SK-MEL-5 (cell line): Measurements from ENCODE around the gene FGF8. TPM values are rescaled to one million over a fixed set of nuclear protein-coding genes. Genes with fewer than 3 reads are reported as not detected.
A peak's percentile ranks its signal among the peaks of the same experiment; 100 is the strongest.
"Not testable (repeated sequence)": the region's sequence is repeated elsewhere in the genome, so short reads cannot be mapped to it uniquely, and the experiment has no call there.

Experiments
- DNase-seq: peaks from one replicate; pipeline ENCODE4 v3.0.0-alpha.2; 2016; ENCODE audit warnings: low read depth, low spot score
- in situ Hi-C: cut with HindIII; loops from 2 replicates; pipeline ENCODE4 v1.10.0; 2016; ENCODE audit warnings: low sequenced_read_pairs, high pct_unique_total_duplicates, low pct_unique_long_range_greater_than_20kb
- polyA plus RNA-seq, 2 experiments: library from polyadenylated mRNA; depleted of rRNA; stranded (reverse); fragments of >200 nt; gene quantifications; 2 replicates each; pipeline ENCODE4 v1.2.3, GENCODE V29; 2015
- total RNA-seq: library from RNA; depleted of rRNA; stranded (reverse); fragments of >200 nt; shearing (Covaris generic); gene quantifications from 2 replicates; pipeline ENCODE4 v1.2.3, GENCODE V29; 2014; rRNA removed

FGF8 gene
- total RNA-seq, result 0.69 TPM in 1 of 2 replicates, not detected in the other
- not detected in 2 replicates for polyA plus RNA-seq (2015; cell fraction: cytosol; rRNA removed)
- not detected in 2 replicates for polyA plus RNA-seq (2015; cell fraction: nucleus; rRNA removed)

GRCh38 chr10:101775273-101776160 is at the start of gene FGF8:
TSS of gene FGF8 (minus strand) at chr10:101776114. CDS start at chr10:101775900, 214 bp downstream.
- in situ Hi-C loops, result no loop called here
- no peak for DNase-seq

- no peak for DNase-seq
- in situ Hi-C loops, result no loop called here
Measured at GRCh38 chr10:101824736-101825135, 48.8 kb upstream of the FGF8 start.

GRCh38 chr10:101818872-101819633 is 43.1 kb upstream of the FGF8 start:
- DNase-seq, result no peak
- in situ Hi-C loops, result no loop called here

GRCh38 chr10:101818119-101818871 is 42.4 kb upstream of the FGF8 start, which contains the start of gene OGA:
TSS of gene OGA (minus strand) at chr10:101818444. CDS start at chr10:101818022, 422 bp downstream.
- DNase-seq, result peak; percentile 98
- in situ Hi-C loops, result no loop called here

DNA sequence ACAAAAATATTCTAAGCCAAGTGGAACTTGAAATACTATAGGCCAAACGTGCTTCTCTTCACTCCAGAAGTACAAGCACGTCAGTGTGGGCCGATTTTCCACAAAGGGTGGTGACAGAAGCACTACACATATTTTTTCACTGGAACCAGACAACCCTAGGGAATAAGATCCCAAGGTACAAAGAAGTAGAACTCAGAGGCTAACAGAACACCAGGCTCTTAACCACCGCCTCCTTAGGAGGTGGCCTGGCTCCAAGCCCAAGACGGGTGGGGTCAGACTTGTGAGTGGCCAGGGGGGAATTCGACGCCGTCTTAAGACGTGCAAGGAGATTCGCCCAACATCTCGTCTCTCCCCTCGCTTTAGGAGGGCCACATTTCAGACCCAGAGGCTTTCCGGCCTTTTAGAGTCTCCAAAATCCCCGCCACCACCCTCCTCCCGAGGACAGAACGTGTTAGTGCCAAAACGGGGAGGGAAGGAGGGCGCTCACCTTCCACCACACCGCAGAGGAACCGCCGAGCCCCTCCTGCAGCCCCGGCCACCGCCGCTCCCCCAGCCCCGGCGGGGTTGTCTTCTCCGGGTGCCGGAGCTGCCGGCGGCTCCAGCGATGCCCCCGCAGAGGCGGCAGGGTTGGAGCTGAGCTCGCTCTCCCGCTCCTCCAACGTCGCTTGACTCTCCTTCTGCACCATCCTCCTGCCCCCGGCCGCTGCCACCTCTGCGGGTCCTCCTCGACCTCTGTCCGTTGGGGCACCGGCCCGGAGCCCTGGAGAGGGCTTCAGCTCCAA is 41.6 kb upstream of the FGF8 start:
- in situ Hi-C loops, result no loop called here
- peak; percentile 80 for DNase-seq

- DNase-seq, result no peak
- in situ Hi-C loops, result no loop called here
Measured at GRCh38 chr10:101816913-101817336, 41.0 kb upstream of the FGF8 start.

DNA sequence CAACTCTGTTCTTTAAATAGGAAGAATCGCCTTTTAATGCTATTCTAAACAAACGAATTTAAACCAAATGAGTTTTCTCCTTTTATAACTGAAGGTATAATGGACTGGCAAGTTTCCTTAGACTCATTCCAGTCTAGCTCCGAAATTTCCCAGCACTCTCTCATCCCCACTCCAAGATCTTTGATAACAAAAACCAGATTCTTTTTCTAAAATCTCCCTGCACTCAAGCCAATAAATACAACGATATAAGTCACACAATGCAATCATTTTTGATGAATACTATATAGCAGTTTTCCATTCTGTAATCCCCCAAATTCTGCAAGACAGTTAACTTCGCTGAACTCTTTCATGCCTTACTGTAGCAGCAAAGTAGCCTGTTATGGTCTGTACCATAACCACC is 40.5 kb upstream of the FGF8 start:
- in situ Hi-C loops, result no loop called here
- DNase-seq, result no peak

- DNase-seq, result no peak
- in situ Hi-C loops, result no loop called here
Measured at GRCh38 chr10:101814466-101815071, 38.7 kb upstream of the FGF8 start.

GRCh38 chr10:101812606-101813005 is 36.7 kb upstream of the FGF8 start:
- in situ Hi-C loops, result no loop called here

GRCh38 chr10:101807158-101807557 is 31.2 kb upstream of the FGF8 start:
- no peak for DNase-seq
- in situ Hi-C loops, result no loop called here

More at GRCh38 chr10:101812606-101813005, 36.7 kb upstream of the FGF8 start:
- DNase-seq, result no peak

DNA sequence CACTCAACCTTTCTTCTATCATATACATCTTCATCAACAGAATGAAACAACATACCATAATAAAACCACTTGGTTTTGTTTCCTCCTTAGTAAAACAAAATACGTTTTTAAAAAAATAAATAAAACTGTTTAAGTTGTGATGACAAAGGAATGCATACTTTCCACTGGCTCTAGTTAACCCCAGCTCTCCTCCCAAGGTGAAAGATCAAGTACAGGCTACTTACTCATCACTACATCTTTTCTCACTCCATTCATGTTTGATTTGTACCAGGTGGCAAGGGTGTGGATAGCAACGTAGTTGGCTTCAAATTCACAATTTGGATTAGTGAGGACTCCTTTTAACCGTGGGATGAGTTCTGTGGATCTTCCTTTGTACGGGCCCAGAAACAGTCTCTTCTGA is 27.6 kb upstream of the FGF8 start:
- in situ Hi-C loops, result no loop called here

DNA sequence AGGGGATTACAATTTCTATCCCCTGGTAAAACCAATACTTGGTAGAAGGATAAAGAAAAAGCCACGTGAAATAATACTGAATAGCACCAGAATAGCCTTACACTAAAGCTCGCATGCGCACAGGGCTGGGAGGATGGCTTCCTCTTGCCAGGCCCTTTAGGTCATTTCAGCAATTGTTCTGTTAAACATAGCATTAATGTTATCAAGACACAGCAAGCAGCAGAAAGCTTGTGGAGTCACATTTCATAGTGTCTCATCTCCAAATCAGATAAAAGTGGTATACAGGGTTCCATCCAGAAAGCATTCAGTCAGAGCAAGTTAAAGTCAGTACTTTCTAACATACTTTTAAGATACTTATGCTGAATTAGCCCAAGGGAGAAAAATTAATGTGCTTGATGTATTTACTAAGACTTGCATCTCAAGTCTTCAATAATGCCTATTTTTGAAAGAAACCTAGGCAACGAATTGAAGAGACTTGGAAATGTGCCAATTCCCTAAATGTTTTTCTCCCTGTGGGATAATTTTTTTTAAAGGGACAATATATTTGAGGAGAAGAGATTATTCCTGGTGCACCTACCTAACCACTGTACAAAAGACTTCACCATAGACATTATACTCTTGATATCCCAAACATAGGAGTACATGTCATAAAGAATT is 21.6 kb upstream of the FGF8 start:
- in situ Hi-C loops, result no loop called here
- DNase-seq, result no peak

More for the DNA sequence above, 27.6 kb upstream of the FGF8 start:
- DNase-seq, result no peak

DNA sequence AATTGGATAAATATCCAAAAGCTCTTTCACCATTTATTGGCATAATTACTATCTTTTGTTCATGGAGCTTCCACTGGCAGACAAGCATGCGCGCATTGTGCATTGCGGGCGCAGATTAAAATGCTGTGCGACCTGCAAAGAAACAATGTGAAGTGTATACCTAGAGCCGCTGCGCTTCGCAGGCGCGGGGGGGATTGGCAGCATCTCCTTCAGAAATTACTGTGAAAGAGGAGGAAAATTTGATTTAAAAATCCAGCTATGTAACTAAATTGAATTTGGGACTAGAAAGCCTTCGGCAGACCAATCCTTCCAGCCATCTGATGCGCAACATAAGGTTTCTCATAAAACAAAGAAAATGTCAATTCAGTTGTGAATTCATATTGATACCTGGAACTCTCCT is 17.6 kb upstream of the FGF8 start:
- in situ Hi-C loops, result no loop called here
- DNase-seq, result no peak

- in situ Hi-C loops, result no loop called here
Measured at GRCh38 chr10:101789686-101790085, 13.8 kb upstream of the FGF8 start.

DNA sequence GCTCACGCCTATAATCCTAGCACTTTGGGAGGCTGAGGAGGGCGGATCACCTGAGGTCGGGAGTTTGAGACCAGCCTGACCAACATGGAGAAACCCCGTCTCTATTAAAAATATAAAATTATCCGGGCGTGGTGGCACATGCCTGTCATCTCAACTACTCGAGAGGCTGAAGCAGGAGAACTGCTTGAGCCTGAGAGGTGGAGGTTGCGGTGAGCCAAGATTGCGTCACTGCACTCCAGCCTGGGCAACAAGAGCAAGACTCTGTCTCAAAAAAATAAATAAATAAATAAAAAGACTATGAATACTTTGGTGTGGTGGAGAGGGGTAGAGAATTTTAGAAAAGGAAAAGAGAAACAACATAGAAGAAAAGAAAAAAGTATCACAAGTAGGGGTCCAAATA is 13.3 kb upstream of the FGF8 start:
- in situ Hi-C loops, DNase-seq: not testable (repeated sequence)

More at GRCh38 chr10:101789686-101790085, 13.8 kb upstream of the FGF8 start:
- DNase-seq, result no peak

- no peak for DNase-seq
- in situ Hi-C loops, result no loop called here
Measured at GRCh38 chr10:101785801-101786200, 9.9 kb upstream of the FGF8 start.
